DND-41 (cell line): Measurements from ENCODE around the gene PRR5L.

Experiments used
- ATAC-seq: fragments of 200-7000 bp; cut with Tn5 transposase; 3 replicates; pipeline ENCODE4 v1.9.1; 2021; ENCODE audit warnings: low read depth; ENCODE audit not compliant: insufficient read depth
- DNase-seq: peaks from one replicate; pipeline ENCODE4 v3.0.0-alpha.2; 2020
- H2AFZ ChIP-seq: 2 replicates; pipeline ENCODE4 v1.6.0; 2012; ENCODE audit warnings: low read depth, low read length
- H3K27ac ChIP-seq: 2 replicates; pipeline ENCODE4 v1.5.1; 2012; ENCODE audit warnings: low read length, inconsistent platforms
- H3K27me3 ChIP-seq: fragments of 200-600 bp; sonication (generic); 2 replicates; pipeline ENCODE4 v1.6.0; 2012; ENCODE audit warnings: low read length, mild to moderate bottlenecking, inconsistent platforms; ENCODE audit not compliant: insufficient read depth, poor library complexity
- H3K36me3 ChIP-seq: 2 replicates; pipeline ENCODE4 v1.5.1; 2012; ENCODE audit warnings: low read length, inconsistent platforms; ENCODE audit not compliant: insufficient read depth
- H3K4me1 ChIP-seq: 2 replicates; pipeline ENCODE4 v1.5.1; 2012; ENCODE audit warnings: mild to moderate bottlenecking, low read length; ENCODE audit not compliant: insufficient read depth
- H3K4me2 ChIP-seq: 2 replicates; pipeline ENCODE4 v1.6.0; 2012; ENCODE audit warnings: mild to moderate bottlenecking, moderate library complexity, low read length, inconsistent platforms; ENCODE audit not compliant: insufficient read depth
- H3K4me3 ChIP-seq, 2 experiments: fragments of 200-600 bp in 1 of 2; shearing (Covaris generic) in 1 of 2; 2 replicates each; pipeline ENCODE4 v1.5.1; 2012 to 2016; ENCODE audit warnings: inconsistent platforms in 2 of 2, low read length in 2 of 2, mild to moderate bottlenecking in 2 of 2, low read depth in 1 of 2, moderate library complexity in 1 of 2
- H3K79me2 ChIP-seq: 2 replicates; pipeline ENCODE4 v1.6.0; 2012; ENCODE audit warnings: low read length, inconsistent platforms; ENCODE audit not compliant: insufficient read depth
- H3K9ac ChIP-seq: 2 replicates; pipeline ENCODE4 v1.6.0; 2012; ENCODE audit warnings: low read depth, mild to moderate bottlenecking, inconsistent platforms, low read length, moderate library complexity
- H3K9me3 ChIP-seq: 2 replicates; pipeline ENCODE4 v1.5.1; 2012; ENCODE audit warnings: low read length, moderate library complexity, mild to moderate bottlenecking, inconsistent platforms; ENCODE audit not compliant: insufficient read depth, severe bottlenecking
- H4K20me1 ChIP-seq: 2 replicates; pipeline ENCODE4 v1.6.0; 2012; ENCODE audit warnings: low read length; ENCODE audit not compliant: insufficient read depth
- EZH2 ChIP-seq: IDR thresholded peaks from 3 replicates; pipeline ENCODE4 v1.6.1; 2012; ENCODE audit warnings: borderline replicate concordance, low read depth, mild to moderate bottlenecking, moderate library complexity, low read length, inconsistent platforms; ENCODE audit not compliant: severe bottlenecking
- TF ChIP-seq, protein P1 (sequence below): IDR thresholded peaks from 2 replicates; pipeline ENCODE4 v1.5.1; 2012; ENCODE audit warnings: borderline replicate concordance, low read length, moderate library complexity, mild to moderate bottlenecking; ENCODE audit not compliant: poor library complexity, severe bottlenecking; ENCODE audit errors: extremely low read depth

PRR5L gene

DNA sequence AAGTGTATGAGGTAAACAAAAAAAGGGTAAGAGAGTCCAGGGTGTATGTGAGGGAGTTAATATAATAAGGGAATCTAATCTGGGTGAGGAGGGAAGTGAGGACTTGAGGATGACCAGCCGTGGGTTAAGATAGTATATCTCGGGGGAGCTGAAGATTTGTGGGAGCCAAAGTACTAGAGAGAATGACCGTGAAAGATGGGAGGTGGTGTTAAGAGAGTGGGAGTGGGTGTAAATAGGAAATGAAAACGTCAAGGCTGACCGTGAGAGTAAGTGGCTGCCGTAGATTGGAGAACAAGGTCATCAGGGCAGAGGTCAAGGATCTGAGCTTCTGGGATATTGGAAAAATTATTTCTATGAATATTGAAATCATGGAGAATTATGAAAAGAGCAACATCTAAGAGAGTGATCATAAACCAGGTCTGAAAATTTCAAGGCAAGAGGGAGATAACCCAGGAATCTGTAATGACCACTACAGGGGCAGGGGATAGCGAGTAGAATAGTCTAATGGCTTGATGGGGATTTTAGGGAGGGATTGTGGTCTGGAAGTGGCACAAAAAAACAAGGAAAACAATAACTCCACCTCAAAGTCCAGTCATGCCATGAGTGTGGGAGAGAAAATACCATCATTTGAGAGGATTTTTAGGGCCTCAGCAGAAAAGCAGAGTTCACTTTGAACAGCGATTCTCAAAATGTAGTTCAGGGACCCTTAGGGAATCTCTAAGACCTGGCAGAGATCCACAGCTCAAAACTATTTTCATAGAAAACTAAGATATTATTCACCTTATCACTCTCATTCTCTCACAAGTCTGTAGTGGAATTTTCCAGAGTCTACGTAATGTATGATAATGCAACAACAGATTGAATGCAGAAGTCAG lies 72.0 kb downstream of the PRR5L start:
- H3K9ac ChIP-seq = no peak overlapping the region
- no peak for DNase-seq
- H2AFZ ChIP-seq = no peak overlapping the region
- no peak overlapping the region for H3K4me3 ChIP-seq
- H4K20me1 ChIP-seq = no peaks in the 10 kb centered on the region
- no peaks in the 10 kb centered on the region for H3K4me1 ChIP-seq
- H3K79me2 ChIP-seq = no peaks in the 10 kb centered on the region
- no peak overlapping the region for H3K4me2 ChIP-seq
- peaks cover 57% of the 10 kb centered on the region for H3K27me3 ChIP-seq
- no peaks in the 10 kb centered on the region for H3K36me3 ChIP-seq
- no peak for TF ChIP-seq EZH2
- TF ChIP-seq, protein P1, sequence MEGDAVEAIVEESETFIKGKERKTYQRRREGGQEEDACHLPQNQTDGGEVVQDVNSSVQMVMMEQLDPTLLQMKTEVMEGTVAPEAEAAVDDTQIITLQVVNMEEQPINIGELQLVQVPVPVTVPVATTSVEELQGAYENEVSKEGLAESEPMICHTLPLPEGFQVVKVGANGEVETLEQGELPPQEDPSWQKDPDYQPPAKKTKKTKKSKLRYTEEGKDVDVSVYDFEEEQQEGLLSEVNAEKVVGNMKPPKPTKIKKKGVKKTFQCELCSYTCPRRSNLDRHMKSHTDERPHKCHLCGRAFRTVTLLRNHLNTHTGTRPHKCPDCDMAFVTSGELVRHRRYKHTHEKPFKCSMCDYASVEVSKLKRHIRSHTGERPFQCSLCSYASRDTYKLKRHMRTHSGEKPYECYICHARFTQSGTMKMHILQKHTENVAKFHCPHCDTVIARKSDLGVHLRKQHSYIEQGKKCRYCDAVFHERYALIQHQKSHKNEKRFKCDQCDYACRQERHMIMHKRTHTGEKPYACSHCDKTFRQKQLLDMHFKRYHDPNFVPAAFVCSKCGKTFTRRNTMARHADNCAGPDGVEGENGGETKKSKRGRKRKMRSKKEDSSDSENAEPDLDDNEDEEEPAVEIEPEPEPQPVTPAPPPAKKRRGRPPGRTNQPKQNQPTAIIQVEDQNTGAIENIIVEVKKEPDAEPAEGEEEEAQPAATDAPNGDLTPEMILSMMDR = no peak
- no peak for ATAC-seq
- H3K27ac ChIP-seq = no peak overlapping the region
- no peaks in the 10 kb centered on the region for H3K9me3 ChIP-seq

DNA sequence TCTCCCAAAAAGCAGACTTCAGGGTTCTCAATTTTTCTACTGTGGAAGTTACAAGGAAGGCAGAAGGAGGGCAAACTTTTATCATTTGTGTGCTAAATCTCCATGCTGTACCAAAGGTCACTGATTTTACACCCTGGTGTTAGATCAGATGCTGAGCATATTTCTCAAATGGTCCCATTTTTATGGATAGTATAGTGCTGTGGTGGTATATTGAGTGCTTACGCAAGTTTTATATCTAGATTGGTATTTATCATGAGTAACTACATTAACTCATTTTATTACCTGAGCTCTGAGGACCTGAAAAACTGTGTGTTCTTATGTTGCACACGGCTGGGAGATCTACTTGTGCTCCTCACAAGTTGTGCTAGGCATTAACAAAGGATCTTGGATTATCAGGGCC lies 75.1 kb downstream of the PRR5L start:
- no peaks in the 10 kb centered on the region for H4K20me1 ChIP-seq
- ATAC-seq = no peak
- no peaks in the 10 kb centered on the region for H3K36me3 ChIP-seq
- no peaks in the 10 kb centered on the region for H3K9me3 ChIP-seq
- H3K4me2 ChIP-seq = no peak overlapping the region
- peaks cover 2% of the 10 kb centered on the region; the same call in 1 of the 2 replicates for H3K4me1 ChIP-seq
- H2AFZ ChIP-seq = no peak overlapping the region
- peaks cover 61% of the 10 kb centered on the region for H3K27me3 ChIP-seq
- no peaks in the 10 kb centered on the region for H3K79me2 ChIP-seq
- DNase-seq = no peak
- TF ChIP-seq, protein P1 = no peak
- TF ChIP-seq EZH2 = no peak
- no peak overlapping the region for H3K27ac ChIP-seq
- H3K9ac ChIP-seq = no peak overlapping the region
- no peak overlapping the region for H3K4me3 ChIP-seq

DNA sequence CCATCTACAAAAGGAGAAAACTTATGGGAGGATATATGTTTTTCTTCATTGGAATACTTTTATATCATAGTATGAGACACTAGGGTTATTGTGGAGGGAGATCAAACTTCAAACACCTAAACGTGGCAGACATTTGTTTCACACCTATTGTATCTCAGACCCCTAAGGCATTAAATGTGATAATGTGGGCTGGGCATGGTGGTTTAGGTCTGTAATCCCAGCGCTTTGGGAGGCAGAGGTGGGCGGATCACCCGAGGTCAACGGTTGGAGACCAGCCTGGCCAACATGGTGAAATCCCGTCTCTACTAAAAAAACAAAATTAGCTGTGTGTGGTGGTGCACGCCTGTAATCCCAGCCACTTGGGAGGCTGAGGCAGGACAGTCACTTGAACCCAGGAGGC lies 75.5 kb downstream of the PRR5L start:
- DNase-seq = no peak
- H2AFZ ChIP-seq = no peak overlapping the region
- no peak overlapping the region for H3K4me2 ChIP-seq
- peaks cover 64% of the 10 kb centered on the region for H3K27me3 ChIP-seq
- no peaks in the 10 kb centered on the region for H3K36me3 ChIP-seq
- H3K4me1 ChIP-seq = peaks cover 6% of the 10 kb centered on the region
- no peak overlapping the region for H3K4me3 ChIP-seq
- no peak for ATAC-seq
- no peak overlapping the region for H3K9ac ChIP-seq
- TF ChIP-seq EZH2 = no peak
- TF ChIP-seq, protein P1 = no peak
- no peaks in the 10 kb centered on the region for H3K9me3 ChIP-seq
- no peak overlapping the region for H3K27ac ChIP-seq
- H4K20me1 ChIP-seq = no peaks in the 10 kb centered on the region
- no peaks in the 10 kb centered on the region for H3K79me2 ChIP-seq
